Right atrium auricular region (tissue), 2 donors: Measurements from ENCODE around the gene PRKAA2. TPM values are rescaled to one million over a fixed set of nuclear protein-coding genes. Genes with fewer than 3 reads are reported as not detected.

Source experiments
- DNase-seq: peaks from one replicate; pipeline ENCODE4 v3.0.0-alpha.2; 2019; ENCODE audit warnings: low spot score
- H3K27ac ChIP-seq, 2 donors: fragments of 200-600 bp; sonication (generic); 1 replicate in 1 of 2; 2 replicates in 1 of 2; pipeline ENCODE4 v1.5.1; 2016 to 2019
- H3K27me3 ChIP-seq, 2 donors: fragments of 200-600 bp; sonication (generic); one replicate each; pipeline versions ENCODE4 v1.5.1 to v1.6.0; 2017 to 2019
- H3K36me3 ChIP-seq: fragments of 200-600 bp; sonication (generic); one replicate; pipeline ENCODE4 v1.5.1; 2016
- H3K4me1 ChIP-seq, 2 donors: fragments of 200-600 bp; sonication (generic); one replicate each; pipeline versions ENCODE4 v1.5.1 to v1.6.0; 2017 to 2019
- H3K4me3 ChIP-seq, 2 donors: fragments of 200-600 bp; sonication (generic); 1 replicate in 1 of 2; 2 replicates in 1 of 2; pipeline ENCODE4 v1.5.1; 2017 to 2019; ENCODE audit warnings: mild to moderate bottlenecking in 1 of 2, moderate library complexity in 1 of 2
- H3K9me3 ChIP-seq, 2 donors: fragments of 200-600 bp; sonication (generic); one replicate each; pipeline ENCODE4 v1.5.1; 2019
- CTCF ChIP-seq, 2 donors: fragments of 200-600 bp; sonication (generic); IDR thresholded peaks; one replicate each; pipeline ENCODE4 v1.5.1; 2019; ENCODE audit warnings: antibody characterized with exemption in 2 of 2
- total RNA-seq, 2 donors: library from RNA; depleted of rRNA; stranded (reverse); fragments of >200 nt; gene quantifications; one replicate each; pipeline ENCODE4 v1.1.0, GENCODE V29; 2016

Gene PRKAA2
- total RNA-seq, 2 donors from 2014 or later, result 98.7 to 99.4 TPM

GRCh38 chr1:56647106-56647505, 2.0 kb downstream of the PRKAA2 start:
- TF ChIP-seq CTCF (IDR thresholded peaks at IDR 0.05), result no peak
- Histone ChIP-seq H3K27ac (peak overlapping the region; percentile 85 to 91), H3K4me1 (peaks cover 0 to 12% of the 10 kb centered on the region in 2 donors), H3K9me3 (no peaks in the 10 kb centered on the region), H3K4me3 (peak overlapping the region; percentile 63 to 69), H3K36me3 (no peaks in the 10 kb centered on the region), H3K27me3 (no peaks in the 10 kb centered on the region)
- DNase-seq, result no peak

GRCh38 chr1:56648546-56648945, 3.4 kb downstream of the PRKAA2 start:
- Histone ChIP-seq H3K4me1 (peaks cover 0 to 12% of the 10 kb centered on the region in 2 donors), H3K36me3 (no peaks in the 10 kb centered on the region), H3K4me3 (no peak overlapping the region), H3K27me3 (no peaks in the 10 kb centered on the region), H3K27ac (peak overlapping the region in 1 of 2 donors; percentile 91), H3K9me3 (no peaks in the 10 kb centered on the region)
- DNase-seq, result no peak
- no peak for TF ChIP-seq CTCF (IDR thresholded peaks at IDR 0.05)

- H3K27ac ChIP-seq, result peak overlapping the region; percentile 71 to 91
Measured at GRCh38 chr1:56654126-56654923, 9.2 kb downstream of the PRKAA2 start.

DNA sequence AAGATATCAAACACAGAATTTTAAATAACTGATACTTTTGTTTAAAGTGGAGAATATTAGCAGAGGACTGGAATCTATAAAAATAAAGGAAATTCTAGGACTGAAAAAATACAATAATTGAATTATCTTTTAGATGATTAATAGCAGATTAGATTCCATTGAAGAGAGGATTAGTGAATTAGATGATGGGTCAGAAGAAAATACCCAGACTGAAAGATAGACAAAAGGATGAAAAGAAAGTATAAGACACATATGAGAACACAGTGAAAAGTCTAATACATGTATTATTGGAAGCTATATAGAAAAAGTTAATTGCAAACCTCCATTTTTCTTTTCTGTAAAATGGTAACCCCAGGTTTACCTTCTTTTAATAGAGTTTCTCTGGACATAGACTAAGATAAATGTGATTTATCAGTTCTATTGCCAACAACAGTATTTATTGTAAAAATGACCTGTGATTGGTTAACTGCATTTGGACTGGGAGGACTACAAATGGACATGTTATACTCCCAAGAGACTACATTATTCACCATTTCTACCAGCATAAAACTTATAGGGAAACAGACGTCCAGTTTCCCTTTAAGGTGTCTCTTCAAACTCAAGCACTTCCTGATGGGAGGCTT, 11.0 kb downstream of the PRKAA2 start:
- no peak overlapping the region for H3K4me3 ChIP-seq
- no peak for TF ChIP-seq CTCF (IDR thresholded peaks at IDR 0.05)
- H3K27me3 ChIP-seq, result no peaks in the 10 kb centered on the region
- peaks cover 9% of the 10 kb centered on the region for H3K36me3 ChIP-seq
- no peaks in the 10 kb centered on the region for H3K4me1 ChIP-seq
- DNase-seq, result no peak
- peaks cover 0 to 16% of the 10 kb centered on the region in 2 donors for H3K9me3 ChIP-seq
- H3K27ac ChIP-seq, result peak overlapping the region; percentile 50 to 91

More at GRCh38 chr1:56654126-56654923, 9.2 kb downstream of the PRKAA2 start:
- no peaks in the 10 kb centered on the region for H3K4me1 ChIP-seq
- H3K4me3 ChIP-seq, result peak overlapping the region in 1 of 2 donors; percentile 0
- TF ChIP-seq CTCF (IDR thresholded peaks at IDR 0.05), result no peak
- no peaks in the 10 kb centered on the region for H3K27me3 ChIP-seq
- H3K9me3 ChIP-seq, result peaks cover 0 to 16% of the 10 kb centered on the region in 2 donors
- peaks cover 9% of the 10 kb centered on the region for H3K36me3 ChIP-seq
- DNase-seq, result no peak

- Histone ChIP-seq H3K9me3 (peaks cover 0 to 16% of the 10 kb centered on the region in 2 donors), H3K4me1 (no peaks in the 10 kb centered on the region), H3K27ac (peak overlapping the region; percentile 22 to 91), H3K4me3 (no peak overlapping the region), H3K36me3 (peaks cover 9% of the 10 kb centered on the region), H3K27me3 (no peaks in the 10 kb centered on the region)
- no peak for TF ChIP-seq CTCF (IDR thresholded peaks at IDR 0.05)
- DNase-seq, result no peak
Measured at GRCh38 chr1:56658254-56658653, 13.1 kb downstream of the PRKAA2 start.
